Caco-2 (cell line): ENCODE results near the gene SOX9. TPM values are rescaled to one million over a fixed set of nuclear protein-coding genes. Genes with fewer than 3 reads are reported as not detected.
"Not testable (repeated sequence)": the region's sequence is repeated elsewhere in the genome, so short reads cannot be mapped to it uniquely, and the experiment has no call there.

Experiments used
- BruUV-seq: library from RNA; stranded (reverse); fragments of 400-500 nt; replicated peaks from 2 replicates; lab custom pipeline; 2021; lab: Mats Ljungman, UMichigan
- CTCF ChIA-PET: fragments of 300-600 bp; sonication (Branson Sonifier 250); formaldehyde crosslinking; loops from one replicate; lab custom pipeline; 2022; ENCODE audit warnings: antibody characterized with exemption; lab: Charles Lee
- POLR2A ChIA-PET: fragments of 300-600 bp; sonication (Branson Sonifier 250); formaldehyde crosslinking; loops from one replicate; lab custom pipeline; 2022; ENCODE audit warnings: antibody characterized with exemption; lab: Charles Lee
- DNase-seq, 2 experiments: peaks; one replicate each; pipeline versions ENCODE4 v3.0.0 to v3.0.0-alpha.2; 2020 to 2022
- H3K27me3 ChIP-seq: replicated peaks from 2 replicates; pipeline ENCODE4 v1.6.0; 2011; ENCODE audit warnings: low read length; ENCODE audit not compliant: control insufficient read depth, insufficient read depth
- H3K36me3 ChIP-seq: 2 replicates; pipeline ENCODE4 v1.5.1; 2011; ENCODE audit warnings: low read length; ENCODE audit not compliant: control insufficient read depth, insufficient read depth
- H3K4me1 ChIP-seq: fragments of 250-450 bp; sonication (Bioruptor Pico); 2 replicates; pipeline ENCODE4 v1.5.1; 2020; ENCODE audit warnings: mild to moderate bottlenecking
- H3K4me3 ChIP-seq: 2 replicates; pipeline ENCODE4 v1.5.1; 2011; ENCODE audit warnings: low read depth, mild to moderate bottlenecking, control low read depth, low read length
- H3K9me3 ChIP-seq: fragments of 250-450 bp; sonication (Bioruptor Pico); 2 replicates; pipeline ENCODE4 v1.5.1; 2020; ENCODE audit warnings: mild to moderate bottlenecking, moderate library complexity
- H3K27ac Mint-ChIP-seq: one replicate; pipeline ENCODE4 v1.8.0; 2022; ENCODE audit warnings: mixed read lengths; ENCODE audit not compliant: unreplicated experiment
- H3K27me3 Mint-ChIP-seq: one replicate; pipeline ENCODE4 v1.8.0; 2022; ENCODE audit warnings: mixed read lengths; ENCODE audit not compliant: insufficient read depth, unreplicated experiment
- H3K36me3 Mint-ChIP-seq: one replicate; pipeline ENCODE4 v1.8.0; 2022; ENCODE audit warnings: mild to moderate bottlenecking, mixed read lengths; ENCODE audit not compliant: insufficient read depth, unreplicated experiment
- H3K4me1 Mint-ChIP-seq: one replicate; pipeline ENCODE4 v1.8.0; 2022; ENCODE audit warnings: low read depth, mixed read lengths; ENCODE audit not compliant: unreplicated experiment
- H3K4me3 Mint-ChIP-seq: one replicate; pipeline ENCODE4 v1.8.0; 2022; ENCODE audit warnings: mild to moderate bottlenecking, moderate library complexity, mixed read lengths; ENCODE audit not compliant: unreplicated experiment
- H3K9me3 Mint-ChIP-seq: one replicate; pipeline ENCODE4 v1.8.0; 2022; ENCODE audit warnings: mixed read lengths; ENCODE audit not compliant: unreplicated experiment
- intact Hi-C: fragments of 100-400 bp; cut with micrococcal nuclease; formaldehyde crosslinking; loops from one replicate; pipeline ENCODE4 v1.10.0; 2022; ENCODE audit not compliant: unreplicated experiment
- total RNA-seq: library from RNA; stranded (reverse); gene quantifications from 2 replicates; pipeline ENCODE4 v1.2.3, GENCODE V29; 2022
- TF ChIP-seq, protein P1 (sequence below), 2 experiments: fragments of 200-600 bp in 1 of 2; IDR thresholded peaks; 1 replicate in 1 of 2; 2 replicates in 1 of 2; pipeline versions ENCODE4 v1.5.1 to v1.8.0; 2011 to 2022; ENCODE audit warnings: antibody characterized with exemption in 1 of 2, control low read depth in 1 of 2, inconsistent platforms in 1 of 2, low read depth in 1 of 2, low read length in 1 of 2, mild to moderate bottlenecking in 1 of 2, moderate library complexity in 1 of 2; ENCODE audit not compliant: insufficient read depth in 1 of 2, severe bottlenecking in 1 of 2, unreplicated experiment in 1 of 2

SOX9 gene
- total RNA-seq, 1 experiment from 2014 or later = 46.2 TPM

DNA sequence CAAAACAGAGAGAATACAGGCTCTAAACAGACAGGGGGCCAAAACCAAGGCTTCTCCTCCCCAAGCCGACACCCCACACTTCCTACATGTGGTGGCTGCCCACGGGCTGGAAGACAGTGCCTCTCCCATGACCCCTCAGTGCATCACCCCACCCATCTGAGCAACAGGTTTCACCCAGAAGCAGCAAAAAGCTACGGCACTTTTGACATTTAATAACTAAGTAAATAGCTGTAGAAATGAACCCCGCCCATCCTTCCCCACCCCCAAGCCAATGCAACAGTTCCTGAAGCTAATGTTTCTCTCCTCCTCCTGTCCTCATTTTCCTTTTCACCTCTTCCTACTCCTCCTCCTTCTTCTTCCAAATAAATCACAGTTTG, 9.9 kb upstream of the SOX9 start:
- TF ChIP-seq, protein P1, sequence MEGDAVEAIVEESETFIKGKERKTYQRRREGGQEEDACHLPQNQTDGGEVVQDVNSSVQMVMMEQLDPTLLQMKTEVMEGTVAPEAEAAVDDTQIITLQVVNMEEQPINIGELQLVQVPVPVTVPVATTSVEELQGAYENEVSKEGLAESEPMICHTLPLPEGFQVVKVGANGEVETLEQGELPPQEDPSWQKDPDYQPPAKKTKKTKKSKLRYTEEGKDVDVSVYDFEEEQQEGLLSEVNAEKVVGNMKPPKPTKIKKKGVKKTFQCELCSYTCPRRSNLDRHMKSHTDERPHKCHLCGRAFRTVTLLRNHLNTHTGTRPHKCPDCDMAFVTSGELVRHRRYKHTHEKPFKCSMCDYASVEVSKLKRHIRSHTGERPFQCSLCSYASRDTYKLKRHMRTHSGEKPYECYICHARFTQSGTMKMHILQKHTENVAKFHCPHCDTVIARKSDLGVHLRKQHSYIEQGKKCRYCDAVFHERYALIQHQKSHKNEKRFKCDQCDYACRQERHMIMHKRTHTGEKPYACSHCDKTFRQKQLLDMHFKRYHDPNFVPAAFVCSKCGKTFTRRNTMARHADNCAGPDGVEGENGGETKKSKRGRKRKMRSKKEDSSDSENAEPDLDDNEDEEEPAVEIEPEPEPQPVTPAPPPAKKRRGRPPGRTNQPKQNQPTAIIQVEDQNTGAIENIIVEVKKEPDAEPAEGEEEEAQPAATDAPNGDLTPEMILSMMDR (IDR thresholded peaks at IDR 0.05; ENCODE audit: insufficient read depth in 1 of 2, low read depth in 1 of 2, low read length in 1 of 2, severe bottlenecking in 1 of 2, unreplicated experiment in 1 of 2) = no peak
- no peak overlapping the region for H3K4me3 Mint-ChIP-seq
- H3K27ac Mint-ChIP-seq = no peak overlapping the region
- H3K4me1 Mint-ChIP-seq = no peaks in the 10 kb centered on the region
- Histone ChIP-seq H3K27me3 (no peaks in the 10 kb centered on the region), H3K36me3 (no peaks in the 10 kb centered on the region), H3K4me1 (no peaks in the 10 kb centered on the region), H3K9me3 (no peaks in the 10 kb centered on the region), H3K4me3 (no peak overlapping the region)
- no peaks in the 10 kb centered on the region for H3K9me3 Mint-ChIP-seq
- DNase-seq = no peak
- CTCF ChIA-PET = no interaction called here
- intact Hi-C loops = no loop called here
- POLR2A ChIA-PET = interaction anchor here (1.1 kb wide), 1 partner anchor 10 kb away, joined by 4 read pairs; the partner anchor contains the start of gene SOX9
- H3K27me3 Mint-ChIP-seq = no peaks in the 10 kb centered on the region
- BruUV-seq = no TSS peak
- no peaks in the 10 kb centered on the region for H3K36me3 Mint-ChIP-seq

DNA sequence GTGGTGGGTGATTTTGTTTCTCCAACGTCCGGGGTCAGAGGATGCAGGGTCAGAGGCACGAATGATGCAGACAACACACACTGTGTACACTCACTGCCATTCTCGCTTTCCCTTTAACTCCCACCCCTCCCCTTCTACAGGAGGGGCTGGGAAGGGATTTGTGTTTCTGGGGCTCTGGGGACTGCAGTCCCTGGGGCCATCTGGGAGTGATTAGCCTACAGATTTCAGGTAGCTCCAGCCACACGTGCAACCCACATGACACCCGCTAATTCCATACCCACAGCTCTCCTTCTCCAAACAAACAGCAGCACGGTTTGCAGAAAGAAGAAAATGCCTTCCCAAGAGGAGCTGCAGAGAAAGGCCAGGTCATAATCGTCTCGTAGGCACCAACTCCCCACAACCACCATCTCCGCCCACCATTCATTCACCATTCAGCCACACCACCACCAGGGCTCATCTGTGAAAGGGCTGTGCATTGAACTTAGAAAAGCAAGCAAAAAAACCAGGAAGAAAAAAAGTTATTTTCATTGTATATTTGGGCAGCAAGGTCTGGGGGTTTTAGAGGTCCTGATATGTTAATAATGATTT, 9.4 kb upstream of the SOX9 start:
- no peaks in the 10 kb centered on the region for H3K27me3 ChIP-seq
- intact Hi-C loops = no loop called here
- ChIA-PET POLR2A (interaction anchor here (0.5 to 1.1 kb wide), 2 partner anchors 9 to 537 kb away, joined by 3 to 4 read pairs; partner anchors contain the start of gene SOX9), CTCF (no interaction called here)
- no peaks in the 10 kb centered on the region for H3K36me3 ChIP-seq
- H3K36me3 Mint-ChIP-seq = no peaks in the 10 kb centered on the region
- no peak overlapping the region for H3K27ac Mint-ChIP-seq
- BruUV-seq = no TSS peak
- no peaks in the 10 kb centered on the region for H3K9me3 ChIP-seq
- no peaks in the 10 kb centered on the region for H3K4me1 Mint-ChIP-seq
- H3K4me3 ChIP-seq = no peak overlapping the region
- TF ChIP-seq, protein P1 (IDR thresholded peaks at IDR 0.05; ENCODE audit: insufficient read depth in 1 of 2, low read depth in 1 of 2, low read length in 1 of 2, severe bottlenecking in 1 of 2, unreplicated experiment in 1 of 2) = no peak
- no peak overlapping the region for H3K4me3 Mint-ChIP-seq
- no peaks in the 10 kb centered on the region for H3K4me1 ChIP-seq
- H3K9me3 Mint-ChIP-seq = no peaks in the 10 kb centered on the region
- no peak for DNase-seq
- H3K27me3 Mint-ChIP-seq = no peaks in the 10 kb centered on the region

DNA sequence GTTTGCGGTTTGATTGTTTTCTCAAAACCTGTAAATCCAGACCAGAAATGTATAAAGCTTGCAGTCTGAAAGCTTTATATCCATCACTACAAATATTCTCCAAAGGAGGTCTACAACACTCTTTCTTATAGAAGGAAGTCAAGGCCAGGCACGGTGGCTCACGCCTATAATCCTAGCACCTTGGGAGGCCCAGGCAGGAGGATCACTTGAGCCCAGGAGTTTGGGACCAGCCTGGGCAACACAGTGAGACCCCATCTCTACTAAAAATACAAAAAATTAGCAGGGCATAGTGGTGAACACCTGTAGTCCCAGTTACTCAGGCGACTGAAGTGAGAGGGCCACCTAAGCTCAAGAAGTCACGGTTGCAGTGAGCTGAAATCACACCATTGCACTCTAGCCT, 8.9 kb upstream of the SOX9 start:
- H3K27me3 ChIP-seq, H3K9me3 ChIP-seq, intact Hi-C loops, H3K4me1 Mint-ChIP-seq, H3K27ac Mint-ChIP-seq, H3K4me3 ChIP-seq, H3K4me1 ChIP-seq, DNase-seq, CTCF ChIA-PET, BruUV-seq, H3K36me3 ChIP-seq, H3K27me3 Mint-ChIP-seq, H3K9me3 Mint-ChIP-seq, H3K4me3 Mint-ChIP-seq, H3K36me3 Mint-ChIP-seq: not testable (repeated sequence)
- POLR2A ChIA-PET = interaction anchor here (0.5 to 1.1 kb wide), 2 partner anchors 9 to 536 kb away, joined by 3 to 4 read pairs; partner anchors contain the start of gene SOX9
